GM19397 (cell line): ENCODE results near the gene RSAD2.
A peak's percentile ranks its signal among the peaks of the same experiment; 100 is the strongest.
"Not testable (repeated sequence)": the region's sequence is repeated elsewhere in the genome, so short reads cannot be mapped to it uniquely, and the experiment has no call there.

Experiments used
- ATAC-seq: cut with Tn5 transposase; IDR thresholded peaks from one replicate; pipeline ENCODE4 v1.9.1; 2021; ENCODE audit warnings: mild to moderate bottlenecking, moderate library complexity; ENCODE audit not compliant: unreplicated experiment

The RSAD2 gene

DNA sequence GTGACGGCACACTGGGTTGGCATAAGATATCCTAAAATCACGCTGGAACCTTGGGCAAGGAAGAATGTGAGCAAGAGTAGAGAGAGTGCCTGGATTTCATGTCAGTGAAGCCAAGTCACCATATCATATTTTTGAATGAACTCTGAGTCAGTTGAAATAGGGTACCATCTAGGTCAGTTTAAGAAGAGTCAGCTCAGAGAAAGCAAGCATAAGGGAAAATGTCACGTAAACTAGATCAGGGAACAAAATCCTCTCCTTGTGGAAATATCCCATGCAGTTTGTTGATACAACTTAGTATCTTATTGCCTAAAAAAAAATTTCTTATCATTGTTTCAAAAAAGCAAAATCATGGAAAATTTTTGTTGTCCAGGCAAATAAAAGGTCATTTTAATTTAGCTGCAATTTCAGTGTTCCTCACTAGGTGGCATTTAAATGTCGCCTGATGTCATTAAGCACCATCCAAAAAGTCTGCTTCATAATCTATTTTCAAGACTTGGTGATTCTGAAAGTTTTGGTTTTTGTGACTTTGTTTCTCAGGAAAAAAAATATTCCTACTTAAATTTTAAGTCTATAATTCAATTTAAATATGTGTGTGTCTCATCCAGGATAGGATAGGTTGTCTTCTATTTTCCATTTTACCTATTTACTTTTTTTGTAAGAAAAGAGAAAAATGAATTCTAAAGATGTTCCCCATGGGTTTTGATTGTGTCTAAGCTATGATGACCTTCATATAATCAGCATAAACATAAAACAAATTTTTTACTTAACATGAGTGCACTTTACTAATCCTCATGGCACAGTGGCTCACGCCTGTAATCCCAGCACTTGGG, 19.6 kb downstream of the RSAD2 start:
- no peak for ATAC-seq

DNA sequence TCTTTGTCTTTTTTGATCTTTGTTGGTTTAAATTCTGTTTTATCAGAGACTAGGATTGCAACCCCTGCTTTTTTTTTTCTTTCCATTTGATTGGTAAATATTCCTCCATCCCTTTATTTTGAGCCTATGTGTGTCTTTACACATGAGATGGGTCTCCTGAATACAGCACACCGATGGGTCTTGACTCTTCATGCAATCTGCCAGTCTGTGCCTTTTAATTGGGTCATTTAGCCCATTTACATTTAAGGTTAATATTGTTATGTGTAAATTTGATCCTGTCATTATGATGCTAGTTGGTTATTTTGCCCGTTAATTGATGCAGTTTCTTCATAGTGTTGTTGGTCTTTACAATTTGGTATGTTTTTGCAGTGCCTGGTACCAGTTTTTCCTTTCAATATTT, 25.0 kb downstream of the RSAD2 start:
- ATAC-seq, result not testable (repeated sequence)

DNA sequence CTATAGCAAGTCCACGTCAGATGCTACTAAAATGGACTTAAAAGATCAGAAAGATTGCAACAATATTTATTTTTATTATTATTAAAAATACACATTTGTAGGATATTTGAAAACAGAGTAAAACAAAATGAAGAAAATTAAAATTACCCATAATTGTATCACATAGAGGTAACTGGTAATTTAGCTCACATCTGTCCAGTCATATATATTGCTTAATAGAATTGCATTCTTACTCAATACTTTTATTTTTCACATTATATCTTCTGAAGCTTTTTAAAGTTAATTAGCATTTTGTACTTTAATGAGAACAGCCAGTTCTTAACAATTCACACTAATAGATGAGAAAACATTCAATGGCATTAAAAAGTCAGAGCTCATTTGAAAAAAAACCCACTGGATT, 28.1 kb downstream of the RSAD2 start:
- no peak for ATAC-seq

DNA sequence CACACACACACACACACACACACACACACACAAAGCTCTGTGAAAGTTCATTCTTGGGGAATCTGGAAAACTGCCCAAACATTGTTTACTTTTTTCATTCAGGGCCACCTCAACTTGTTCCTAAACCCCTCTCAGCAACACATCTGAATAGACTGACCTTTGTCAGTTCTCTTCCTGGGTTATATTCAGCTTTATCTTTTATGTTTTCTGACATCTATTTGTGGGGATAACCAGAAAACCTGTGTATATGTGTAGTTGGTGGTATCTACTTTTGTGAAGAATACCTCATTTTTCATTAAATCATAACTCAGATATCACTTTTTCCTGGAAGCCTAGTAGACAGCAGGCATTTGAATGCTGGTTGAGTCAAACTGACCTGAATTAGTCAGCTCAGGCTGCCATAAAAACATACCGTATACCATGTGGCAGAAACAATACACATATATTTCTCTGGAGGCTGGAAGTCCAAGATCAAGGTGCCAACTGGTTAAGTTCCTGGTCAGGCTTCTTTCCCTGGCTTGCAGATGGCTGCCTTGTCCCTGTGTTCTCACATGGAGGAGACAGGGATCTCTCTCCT, 28.7 kb downstream of the RSAD2 start:
- no peak for ATAC-seq

DNA sequence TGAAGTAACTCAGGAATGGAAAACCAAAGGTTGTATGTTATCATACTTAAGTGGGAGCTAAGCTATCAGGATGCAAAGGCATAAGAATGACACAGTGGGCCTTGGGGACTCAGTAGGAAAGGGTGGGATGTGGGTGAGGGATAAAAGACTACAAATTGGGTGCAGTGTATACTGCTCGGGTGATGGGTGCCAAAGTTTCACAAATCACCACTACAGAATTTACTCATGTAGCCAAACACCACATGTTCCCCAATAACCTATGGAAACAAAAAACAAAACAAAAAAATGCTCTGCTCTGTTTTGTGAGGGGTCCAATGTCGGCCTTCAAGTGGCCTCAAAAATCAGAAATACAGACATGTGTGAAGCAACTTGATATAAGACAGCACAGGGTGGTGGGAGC, 30.7 kb downstream of the RSAD2 start:
- ATAC-seq, result no peak

GRCh38 chr2:6909431-6910385, 32.1 kb downstream of the RSAD2 start:
- peak; percentile 98 for ATAC-seq

DNA sequence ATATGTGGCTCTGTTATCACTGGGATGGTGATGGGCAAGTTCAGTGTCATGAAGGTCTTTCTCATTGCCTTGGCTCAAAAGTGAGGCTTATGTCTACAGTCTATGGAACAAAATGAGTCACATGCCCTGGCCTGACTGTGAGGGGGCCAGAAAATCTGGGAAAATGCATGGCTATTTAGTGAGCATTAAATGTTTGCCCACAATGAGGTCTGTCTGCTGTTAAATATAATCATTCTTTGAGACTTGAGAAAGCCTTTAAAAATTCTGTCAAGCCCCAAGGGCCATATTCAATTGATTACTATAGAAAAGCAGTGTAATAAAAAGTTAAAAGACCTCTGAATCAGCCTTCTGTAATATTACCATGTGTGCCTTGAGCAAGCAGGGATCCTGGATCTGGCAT, 34.1 kb downstream of the RSAD2 start:
- no peak for ATAC-seq

DNA sequence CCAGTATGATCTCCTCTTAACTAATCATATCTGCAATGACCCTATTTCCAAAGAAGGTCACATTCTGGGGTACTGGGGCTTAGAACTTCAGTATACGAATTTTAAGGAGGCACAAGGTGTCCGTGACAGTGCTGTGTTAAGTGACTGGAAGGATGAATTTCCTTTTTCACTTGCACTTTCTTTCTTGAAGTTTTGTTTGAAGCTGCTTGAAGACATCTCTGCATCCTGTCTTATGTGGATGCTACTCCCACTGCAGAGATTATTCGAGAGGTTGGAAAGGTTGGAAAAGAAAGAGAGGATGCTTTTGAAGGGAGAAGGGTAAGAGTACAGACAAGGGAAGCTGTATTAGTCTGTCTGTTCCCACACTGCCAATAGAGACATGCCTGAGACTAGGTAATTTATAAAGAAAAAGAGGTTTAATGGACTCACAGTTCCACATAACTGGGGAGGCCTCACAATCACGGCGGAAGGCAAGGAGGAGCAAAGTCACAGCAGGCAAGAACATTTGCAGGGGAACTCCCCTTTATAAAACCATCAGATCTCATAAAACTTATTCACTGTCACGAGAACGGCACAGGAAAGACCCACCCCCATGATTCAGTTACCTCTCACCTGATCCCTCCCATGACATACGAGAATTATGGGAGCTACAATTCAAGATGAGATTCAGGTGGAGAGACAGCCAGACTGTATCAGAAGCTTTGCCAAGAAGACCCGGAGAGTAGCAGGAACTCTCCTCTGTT, 36.0 kb downstream of the RSAD2 start:
- no peak for ATAC-seq

DNA sequence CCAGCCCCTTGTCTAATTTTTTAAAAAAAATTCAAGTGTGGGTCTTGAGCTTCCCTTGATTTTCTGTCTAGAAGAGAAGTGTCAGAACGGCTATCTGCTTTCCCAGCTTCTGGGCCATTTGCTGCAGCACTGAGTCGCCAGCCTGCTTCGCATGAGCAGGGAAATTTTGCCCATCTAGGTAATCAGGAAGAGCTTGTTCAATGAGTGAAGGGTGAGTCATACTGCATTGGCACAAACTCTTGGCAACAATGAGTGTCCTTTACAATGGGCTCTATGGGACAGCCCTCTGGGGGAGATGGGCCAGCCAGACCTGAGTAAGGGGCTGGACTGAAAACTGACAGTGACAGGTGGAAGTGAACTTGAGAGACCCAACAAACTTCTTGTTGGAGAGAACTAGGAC, 37.3 kb downstream of the RSAD2 start:
- ATAC-seq, result no peak

- ATAC-seq, result no peak
Observed at GRCh38 chr2:6915399-6915798, 37.8 kb downstream of the RSAD2 start.

- ATAC-seq, result no peak
Observed at GRCh38 chr2:6916224-6916623, 38.6 kb downstream of the RSAD2 start.

DNA sequence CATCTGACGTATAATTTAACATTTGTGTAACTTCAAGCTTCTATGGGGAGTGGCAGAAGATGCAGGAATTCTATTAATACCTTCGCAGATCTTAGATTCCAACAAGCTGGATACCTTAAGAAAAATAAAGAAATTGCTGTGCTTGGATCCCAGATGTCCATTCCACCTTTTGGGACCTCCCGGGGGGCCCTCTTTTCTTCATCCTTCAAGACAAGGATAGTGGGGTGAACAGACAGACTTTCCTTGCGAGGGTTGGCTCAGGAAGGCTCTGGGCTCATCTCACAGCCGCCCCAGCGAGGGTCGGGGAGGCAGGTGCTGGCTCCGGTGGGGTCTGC, 39.1 kb downstream of the RSAD2 start:
- no peak for ATAC-seq

GRCh38 chr2:6917071-6917760, 39.6 kb downstream of the RSAD2 start, which contains the start of gene RNF144A:
Gene RNF144A (plus strand): TSS chr2:6917412. CDS start chr2:6996927, 79,515 bp downstream.
- ATAC-seq, result peak; percentile 86

- ATAC-seq, result peak; percentile 33
Observed at GRCh38 chr2:6917761-6918421, 40.3 kb downstream of the RSAD2 start.

DNA sequence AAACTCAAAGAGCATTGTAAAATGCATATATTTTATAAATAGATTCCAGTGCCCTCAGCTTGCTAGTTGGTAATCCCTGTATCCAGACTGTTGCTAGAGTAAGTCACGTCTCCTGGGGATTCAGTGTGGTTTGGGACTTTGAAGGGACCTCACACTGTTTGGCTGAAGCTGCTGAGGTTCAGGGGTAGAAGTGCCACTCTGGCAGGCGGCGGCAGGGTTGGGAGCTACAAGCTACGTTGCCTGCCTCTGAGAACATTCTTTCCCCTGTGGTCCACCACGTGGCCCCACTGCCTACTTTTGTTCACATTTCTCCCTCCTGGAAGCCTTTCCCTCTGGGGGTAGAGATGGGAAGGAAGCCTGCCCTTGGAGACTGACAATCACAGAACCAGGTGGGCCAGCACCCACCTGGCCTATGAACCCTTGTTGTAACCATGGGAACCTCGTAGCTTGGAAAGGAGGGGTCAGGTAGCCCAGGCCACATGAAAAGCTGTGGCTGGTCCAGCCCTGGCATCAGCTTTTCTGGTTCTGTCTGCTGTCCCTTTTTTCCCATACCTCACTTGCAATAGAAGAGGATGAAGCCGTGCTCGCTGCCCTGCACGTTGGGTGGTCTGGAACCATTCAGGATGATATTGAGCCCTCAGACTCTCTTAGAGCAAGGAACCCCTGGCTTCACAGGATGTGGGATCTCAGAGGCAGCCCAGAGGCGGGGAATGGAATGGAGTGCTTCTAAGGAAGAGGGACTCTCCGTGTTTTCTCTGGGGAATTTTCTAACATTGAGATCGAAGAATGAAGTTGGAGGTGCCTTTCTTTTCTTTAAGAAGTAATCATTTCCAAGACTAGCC, 42.5 kb downstream of the RSAD2 start:
- ATAC-seq, result no peak

GRCh38 chr2:6920743-6921064, 43.1 kb downstream of the RSAD2 start:
- no peak for ATAC-seq

DNA sequence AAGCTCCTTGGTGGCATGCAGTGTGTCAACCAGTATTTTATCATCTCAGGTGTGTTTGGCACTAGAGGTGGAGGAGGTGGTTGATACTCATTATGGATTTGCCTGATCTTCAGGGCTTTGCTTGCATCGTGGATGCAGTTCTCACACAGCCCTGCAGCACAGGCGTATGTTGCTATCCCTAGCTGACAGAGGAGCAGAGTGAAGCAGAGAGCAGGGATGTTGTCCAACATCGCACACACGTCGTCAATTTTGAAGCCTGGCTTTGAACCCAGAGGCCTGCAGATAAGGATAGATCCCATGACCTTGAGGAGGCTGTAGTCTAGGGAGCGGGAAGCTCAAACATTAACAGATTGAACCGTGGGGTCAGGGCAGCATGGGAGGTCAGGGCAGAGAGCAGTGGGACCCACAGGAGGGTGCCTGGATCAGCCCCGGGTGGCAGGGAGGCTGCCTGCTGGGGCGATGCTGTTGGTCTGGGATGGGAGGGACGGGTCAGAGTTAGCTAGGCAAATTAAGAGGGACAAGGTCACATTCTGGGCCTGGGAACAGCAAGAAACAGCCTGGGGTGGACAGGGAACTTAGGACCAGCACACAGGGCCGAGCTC, 43.8 kb downstream of the RSAD2 start:
- ATAC-seq, result no peak

DNA sequence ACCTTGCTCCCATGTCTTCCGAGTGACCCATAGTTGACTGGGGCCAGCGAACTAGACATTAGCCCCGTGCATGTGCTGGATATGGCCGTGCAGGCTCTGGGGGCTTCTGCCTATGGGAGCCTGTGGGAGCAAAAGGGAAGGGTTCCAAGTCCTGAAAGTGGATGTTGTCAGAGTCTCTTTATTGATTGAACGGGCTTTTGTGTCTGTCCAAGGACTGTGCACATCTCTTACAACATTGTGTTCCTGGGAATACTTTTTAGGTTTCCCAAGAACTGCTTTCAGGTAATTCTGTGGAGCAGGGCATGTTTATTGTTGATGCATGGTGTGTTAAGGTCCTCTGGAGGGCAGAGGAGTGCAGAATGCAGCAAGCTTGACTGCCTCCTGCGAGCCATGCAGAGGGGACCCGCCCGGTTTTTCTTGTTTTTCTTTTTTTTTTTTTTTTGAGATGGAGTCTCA, 44.7 kb downstream of the RSAD2 start:
- ATAC-seq, result no peak
